MM.1S (cell line): Measurements from ENCODE around the gene EPHA5.

ENCODE experiments used
- DNase-seq: peaks from one replicate; pipeline ENCODE4 v3.0.0-alpha.2; 2015
- H2AFZ ChIP-seq: fragments of 300-600 bp; sonication (generic); 2 replicates; pipeline ENCODE4 v1.6.0; 2016; ENCODE audit warnings: antibody characterized with exemption, low read length
- H3F3A ChIP-seq: fragments of 300-600 bp; sonication (generic); 2 replicates; pipeline ENCODE4 v1.6.1; 2016; ENCODE audit warnings: mild to moderate bottlenecking, antibody characterized with exemption, low read length, moderate library complexity, mixed read lengths; ENCODE audit not compliant: insufficient read depth
- H3K27ac ChIP-seq: fragments of 300-600 bp; sonication (generic); 2 replicates; pipeline ENCODE4 v1.5.1; 2016; ENCODE audit warnings: mild to moderate bottlenecking, low read length
- H3K27me3 ChIP-seq: fragments of 300-600 bp; sonication (generic); replicated peaks from 2 replicates; pipeline ENCODE4 v1.6.0; 2016; ENCODE audit warnings: low read length; ENCODE audit not compliant: insufficient read depth
- H3K36me3 ChIP-seq: fragments of 300-600 bp; sonication (generic); replicated peaks from 2 replicates; pipeline ENCODE4 v1.6.1; 2016; ENCODE audit warnings: mild to moderate bottlenecking, low read length, mixed read lengths; ENCODE audit not compliant: insufficient read depth
- H3K4me1 ChIP-seq: fragments of 300-600 bp; sonication (generic); 2 replicates; pipeline ENCODE4 v1.6.1; 2016; ENCODE audit warnings: low read length, mixed read lengths
- H3K4me2 ChIP-seq: fragments of 300-600 bp; sonication (generic); 2 replicates; pipeline ENCODE4 v1.6.0; 2016; ENCODE audit warnings: low read depth, low read length
- H3K4me3 ChIP-seq: fragments of 300-600 bp; sonication (generic); 2 replicates; pipeline ENCODE4 v1.5.1; 2016; ENCODE audit warnings: low read length, mixed read lengths
- H3K79me2 ChIP-seq: fragments of 300-600 bp; sonication (generic); 2 replicates; pipeline ENCODE4 v1.6.1; 2016; ENCODE audit warnings: mixed run types, low read length, mixed read lengths
- H3K9ac ChIP-seq: fragments of 300-600 bp; sonication (generic); 2 replicates; pipeline ENCODE4 v1.6.1; 2016; ENCODE audit warnings: low read length, mixed read lengths
- H3K9me2 ChIP-seq: fragments of 300-600 bp; sonication (generic); replicated peaks from 2 replicates; pipeline ENCODE4 v1.6.1; 2016; ENCODE audit warnings: mild to moderate bottlenecking, low read length, mixed read lengths; ENCODE audit not compliant: insufficient read depth
- H3K9me3 ChIP-seq: fragments of 300-600 bp; sonication (generic); replicated peaks from 2 replicates; pipeline ENCODE4 v1.6.1; 2016; ENCODE audit warnings: mild to moderate bottlenecking, low read length, mixed read lengths; ENCODE audit not compliant: insufficient read depth
- H4K20me1 ChIP-seq: fragments of 300-600 bp; sonication (generic); 2 replicates; pipeline ENCODE4 v1.6.1; 2016; ENCODE audit warnings: mild to moderate bottlenecking, low read length, moderate library complexity, mixed read lengths; ENCODE audit not compliant: insufficient read depth
- EZH2 ChIP-seq: fragments of 300-600 bp; sonication (generic); optimal IDR thresholded peaks from 2 replicates; pipeline ENCODE3; 2017; ENCODE audit warnings: low read depth, mild to moderate bottlenecking, antibody characterized with exemption, low read length, mixed read lengths
- EZH2phosphoT487 ChIP-seq: fragments of 300-600 bp; sonication (generic); IDR thresholded peaks from 2 replicates; pipeline ENCODE4 v1.6.1; 2018; ENCODE audit warnings: antibody characterized with exemption, low read length
- TF ChIP-seq, protein P1 (sequence below): fragments of 300-600 bp; sonication (generic); IDR thresholded peaks from 2 replicates; pipeline ENCODE4 v1.5.1; 2016; ENCODE audit warnings: antibody characterized with exemption, low read length, mixed read lengths

EPHA5 gene

GRCh38 chr4:65508168-65508567, 162.1 kb downstream of the EPHA5 start:
- no peaks in the 10 kb centered on the region for H3K27me3 ChIP-seq
- no peak overlapping the region for H2AFZ ChIP-seq
- DNase-seq = no peak
- H3K4me1 ChIP-seq = no peaks in the 10 kb centered on the region
- no peaks in the 10 kb centered on the region for H3K9me3 ChIP-seq
- H3K36me3 ChIP-seq = no peaks in the 10 kb centered on the region
- no peak overlapping the region for H3K27ac ChIP-seq
- no peaks in the 10 kb centered on the region for H3K79me2 ChIP-seq
- H3K4me3 ChIP-seq = no peak overlapping the region
- H3K4me2 ChIP-seq = no peak overlapping the region
- H3K9me2 ChIP-seq = no peaks in the 10 kb centered on the region
- no peaks in the 10 kb centered on the region for H4K20me1 ChIP-seq
- TF ChIP-seq EZH2 = no peak
- TF ChIP-seq EZH2phosphoT487 = no peak
- TF ChIP-seq, protein P1, sequence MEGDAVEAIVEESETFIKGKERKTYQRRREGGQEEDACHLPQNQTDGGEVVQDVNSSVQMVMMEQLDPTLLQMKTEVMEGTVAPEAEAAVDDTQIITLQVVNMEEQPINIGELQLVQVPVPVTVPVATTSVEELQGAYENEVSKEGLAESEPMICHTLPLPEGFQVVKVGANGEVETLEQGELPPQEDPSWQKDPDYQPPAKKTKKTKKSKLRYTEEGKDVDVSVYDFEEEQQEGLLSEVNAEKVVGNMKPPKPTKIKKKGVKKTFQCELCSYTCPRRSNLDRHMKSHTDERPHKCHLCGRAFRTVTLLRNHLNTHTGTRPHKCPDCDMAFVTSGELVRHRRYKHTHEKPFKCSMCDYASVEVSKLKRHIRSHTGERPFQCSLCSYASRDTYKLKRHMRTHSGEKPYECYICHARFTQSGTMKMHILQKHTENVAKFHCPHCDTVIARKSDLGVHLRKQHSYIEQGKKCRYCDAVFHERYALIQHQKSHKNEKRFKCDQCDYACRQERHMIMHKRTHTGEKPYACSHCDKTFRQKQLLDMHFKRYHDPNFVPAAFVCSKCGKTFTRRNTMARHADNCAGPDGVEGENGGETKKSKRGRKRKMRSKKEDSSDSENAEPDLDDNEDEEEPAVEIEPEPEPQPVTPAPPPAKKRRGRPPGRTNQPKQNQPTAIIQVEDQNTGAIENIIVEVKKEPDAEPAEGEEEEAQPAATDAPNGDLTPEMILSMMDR = no peak
- no peak overlapping the region for H3K9ac ChIP-seq
- no peaks in the 10 kb centered on the region for H3F3A ChIP-seq

GRCh38 chr4:65502131-65502701, 168.1 kb downstream of the EPHA5 start:
- DNase-seq = no peak
- Histone ChIP-seq H3K9me3 (no peaks in the 10 kb centered on the region), H3K4me3 (no peak overlapping the region), H3K4me2 (no peak overlapping the region), H3K9ac (no peak overlapping the region), H3K9me2 (no peaks in the 10 kb centered on the region), H3K27me3 (no peaks in the 10 kb centered on the region), H2AFZ (no peak overlapping the region), H3K4me1 (no peaks in the 10 kb centered on the region), H4K20me1 (no peaks in the 10 kb centered on the region), H3K36me3 (no peaks in the 10 kb centered on the region), H3K27ac (no peak overlapping the region), H3F3A (no peaks in the 10 kb centered on the region), H3K79me2 (no peaks in the 10 kb centered on the region)
- TF ChIP-seq EZH2phosphoT487 (no peak), EZH2 (no peak)
- TF ChIP-seq, protein P1 = no peak

DNA sequence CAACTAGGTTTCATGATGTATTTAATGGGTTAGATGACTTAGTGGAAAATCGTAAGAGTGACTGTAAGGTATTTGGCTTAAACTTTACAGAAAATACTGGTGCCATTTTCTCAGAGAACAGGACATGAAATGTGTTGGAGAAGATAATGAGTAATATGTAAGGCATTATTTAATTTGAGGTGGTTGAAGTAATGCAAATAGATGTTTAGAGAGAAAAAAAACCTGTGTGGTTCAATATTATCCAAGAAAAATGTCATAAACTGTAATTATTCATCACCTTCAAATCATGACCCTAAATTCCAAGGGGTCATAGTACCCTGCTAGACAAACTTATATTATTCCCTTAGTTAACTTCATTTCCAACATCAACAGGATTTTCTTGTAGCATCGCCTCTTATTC, 171.7 kb downstream of the EPHA5 start:
- no peak overlapping the region for H3K4me2 ChIP-seq
- DNase-seq = no peak
- H3K9me3 ChIP-seq = no peaks in the 10 kb centered on the region
- no peak overlapping the region for H3K27ac ChIP-seq
- no peaks in the 10 kb centered on the region for H3K27me3 ChIP-seq
- no peak overlapping the region for H3K4me3 ChIP-seq
- H4K20me1 ChIP-seq = no peaks in the 10 kb centered on the region
- no peak overlapping the region for H2AFZ ChIP-seq
- no peaks in the 10 kb centered on the region for H3K36me3 ChIP-seq
- H3K9me2 ChIP-seq = no peaks in the 10 kb centered on the region
- no peak overlapping the region for H3K9ac ChIP-seq
- no peaks in the 10 kb centered on the region for H3K4me1 ChIP-seq
- no peaks in the 10 kb centered on the region for H3F3A ChIP-seq
- TF ChIP-seq EZH2phosphoT487 (no peak), EZH2 (no peak)
- TF ChIP-seq, protein P1 = no peak
- no peaks in the 10 kb centered on the region for H3K79me2 ChIP-seq
